K562 (cell line): ENCODE measurements around the gene ALDH1A2. TPM values are rescaled to one million over a fixed set of nuclear protein-coding genes. Genes with fewer than 3 reads are reported as not detected.

Source experiments
- ATAC-seq: fragments of 200-7000 bp; cut with Tn5 transposase; 3 replicates; pipeline ENCODE4 v1.9.1; 2020; ENCODE audit warnings: moderate library complexity
- BruUV-seq: library from RNA; stranded (reverse); fragments of 400-500 nt; replicated peaks from 2 replicates; lab custom pipeline; 2021; lab: Mats Ljungman, UMichigan
- CTCF ChIA-PET: fragments of 300-600 bp; formaldehyde crosslinking; extraction: SDS; loops from one replicate; lab custom pipeline; 2021; ENCODE audit warnings: low intra/inter-chr PET ratio; lab: Yijun Ruan, JAX
- POLR2A ChIA-PET: fragments of 300-600, 350-650 bp; sonication (Branson Sonifier 250); formaldehyde crosslinking; extraction: SDS; loops from one replicate; lab custom pipeline; 2021; ENCODE audit warnings: antibody characterized with exemption, inconsistent platforms; lab: Yijun Ruan, JAX
- DNase-seq, 4 experiments: peaks; one replicate each; pipeline versions ENCODE4 v3.0.0 to v3.0.0-alpha.2; 2011 to 2018; ENCODE audit warnings: low spot score in 3 of 4, mixed read lengths in 3 of 4; ENCODE audit errors: extremely low read depth in 1 of 4
- FAIRE-seq: peaks from 2 replicates; lab custom pipeline; 2011; peaks lifted over from hg19 to GRCh38; lab: Jason Lieb, UNC
- H2AFZ ChIP-seq: 2 replicates; pipeline ENCODE4 v1.6.0; 2011; ENCODE audit warnings: low read depth, low read length, control low read depth, inconsistent platforms
- H3K27ac ChIP-seq: fragments of 200-600 bp; 3 replicates; pipeline ENCODE4 v1.8.0; 2011; ENCODE audit warnings: low read depth, mild to moderate bottlenecking, control low read depth, inconsistent platforms, low read length, moderate library complexity, mixed read lengths; ENCODE audit errors: extremely low read depth
- H3K27me3 ChIP-seq, 2 experiments: fragments of 300-600 bp in 1 of 2; 2 replicates in 1 of 2; 3 replicates in 1 of 2; pipeline versions ENCODE4 v1.6.0 to v1.8.0; 2011; ENCODE audit warnings: inconsistent platforms in 2 of 2, low read length in 2 of 2, mild to moderate bottlenecking in 1 of 2, mixed read lengths in 1 of 2, moderate library complexity in 1 of 2; ENCODE audit not compliant: control insufficient read depth in 2 of 2, insufficient read depth in 2 of 2
- H3K36me3 ChIP-seq: fragments of 300-600 bp; 3 replicates; pipeline ENCODE4 v1.8.0; 2011; ENCODE audit warnings: mild to moderate bottlenecking, low read length, inconsistent platforms; ENCODE audit not compliant: control insufficient read depth, insufficient read depth
- H3K4me1 ChIP-seq, 2 experiments: fragments of 200-600 bp in 1 of 2; replicated peaks in 1 of 2; 2 replicates in 1 of 2; 3 replicates in 1 of 2; pipeline versions ENCODE4 v1.5.1 to v1.8.0; 2011; ENCODE audit warnings: inconsistent platforms in 2 of 2, low read length in 2 of 2, mild to moderate bottlenecking in 1 of 2, mixed read lengths in 1 of 2, moderate library complexity in 1 of 2; ENCODE audit not compliant: control insufficient read depth in 2 of 2, insufficient read depth in 2 of 2
- H3K4me2 ChIP-seq: 2 replicates; pipeline ENCODE4 v1.6.1; 2011; ENCODE audit warnings: low read length, control low read depth, inconsistent platforms, mixed read lengths; ENCODE audit not compliant: insufficient read depth
- H3K4me3 ChIP-seq: fragments of 200-600 bp; sonication (generic), shearing (Covaris generic); 2 replicates; pipeline ENCODE4 v1.5.1; 2016; ENCODE audit warnings: control low read depth, inconsistent platforms
- H3K79me2 ChIP-seq: fragments of 200-600 bp; 3 replicates; pipeline ENCODE4 v1.8.0; 2011; ENCODE audit warnings: low read length, inconsistent platforms; ENCODE audit not compliant: control insufficient read depth, insufficient read depth
- H3K9ac ChIP-seq, 2 experiments: 2 replicates each; pipeline versions ENCODE4 v1.6.0 to v1.6.1; 2011; ENCODE audit warnings: low read depth in 2 of 2, low read length in 2 of 2, control low read depth in 1 of 2, inconsistent platforms in 1 of 2, mild to moderate bottlenecking in 1 of 2, mixed read lengths in 1 of 2; ENCODE audit not compliant: insufficient read depth in 1 of 2
- H3K9me1 ChIP-seq: one replicate; pipeline ENCODE4 v1.6.0; 2011; ENCODE audit warnings: inconsistent platforms, mild to moderate bottlenecking, low read length, moderate library complexity; ENCODE audit not compliant: control insufficient read depth, insufficient read depth
- H3K9me3 ChIP-seq: replicated peaks from 2 replicates; pipeline ENCODE4 v1.5.1; 2011; ENCODE audit warnings: low read depth, low read length, inconsistent platforms; ENCODE audit not compliant: control insufficient read depth, insufficient read depth
- H4K20me1 ChIP-seq: replicated peaks from 2 replicates; pipeline ENCODE4 v1.6.1; 2011; ENCODE audit warnings: low read length, inconsistent platforms, mixed read lengths; ENCODE audit not compliant: control insufficient read depth, insufficient read depth
- ADNP ChIP-seq: fragments of 200-800 bp; sonication (Bioruptor generic); IDR thresholded peaks from 2 replicates; pipeline ENCODE4 v1.6.1; 2016; ENCODE audit warnings: missing genetic modification characterization, missing compliant biosample characterization
- CBFA2T2 ChIP-seq: fragments of 450-650 bp; conservative IDR thresholded peaks from 2 replicates; pipeline ENCODE4 v1.6.1; 2017; ENCODE audit warnings: mild to moderate bottlenecking
- CEBPB ChIP-seq: fragments of 450-650 bp; IDR thresholded peaks from 2 replicates; pipeline ENCODE4 v1.6.1; 2016; ENCODE audit warnings: missing genetic modification characterization, missing compliant biosample characterization
- CEBPG ChIP-seq, 3 experiments: fragments of 200-800 bp in 1 of 3; sonication (Bioruptor generic) in 1 of 3; sonication (generic) in 1 of 3; formaldehyde crosslinking in 1 of 3; IDR thresholded peaks in 2 of 3; conservative IDR thresholded peaks in 1 of 3; 2 replicates each; pipeline versions ENCODE4 v1.6.1 to v1.8.0; 2016 to 2022; ENCODE audit warnings: missing compliant biosample characterization in 2 of 3, missing genetic modification characterization in 2 of 3, mild to moderate bottlenecking in 1 of 3, missing genetic modification reagents in 1 of 3
- SIRT6 ChIP-seq: IDR thresholded peaks from one replicate; pipeline ENCODE4 v1.6.1; 2012; ENCODE audit warnings: low read depth, mild to moderate bottlenecking, control low read depth, inconsistent platforms, low read length, moderate library complexity
- WGBS: fragments of 100-300 bp; shearing (Covaris generic); methylation state at CpG from one replicate; pipeline ENCODE4 v1.1.6; 2016; ENCODE audit warnings: low coverage, mixed read lengths; ENCODE audit not compliant: insufficient coverage; ENCODE audit errors: missing lambda C conversion rate; 5-methylcytosine and 5-hydroxymethylcytosine counted together
- in situ Hi-C: fragments of 300-500 bp; cut with MboI; formaldehyde crosslinking; loops from 4 replicates; pipeline ENCODE4 v1.15.0; 2018; ENCODE audit warnings: inconsistent platforms, mixed read lengths
- intact Hi-C: fragments of 100-400 bp; cut with micrococcal nuclease; formaldehyde crosslinking; loops from 2 replicates; pipeline ENCODE4 v1.14.2; 2022
- polyA plus RNA-seq, 8 experiments: library from polyadenylated mRNA; depleted of rRNA in 4 of 8; stranded (reverse) in 5 of 8; unstranded in 3 of 8; fragments of >200 nt; fragmentation: Nextera tagmentation in 2 of 8; fragmentation: Illumina TruSeq in 1 of 8; extraction: Ambion mirVana in 2 of 8; extraction: Trizol in 1 of 8; gene quantifications; 2 replicates each; pipeline versions ENCODE4 v1.2.1 to v1.2.3, GENCODE V29; 2011 to 2014; ENCODE audit warnings: inconsistent platforms in 1 of 8, missing spikeins in 1 of 8
- total RNA-seq, 7 experiments: library from RNA; depleted of rRNA in 6 of 7; stranded (reverse); fragments of >200 nt in 6 of 7; fragmentation: Illumina TruSeq in 2 of 7; extraction: Trizol in 2 of 7; gene quantifications; 2 replicates each; pipeline versions ENCODE4 v1.2.1 to v1.2.3, GENCODE V29; 2011 to 2021; ENCODE audit warnings: low replicate concordance in 1 of 7
- TF ChIP-seq, protein P1 (sequence below): sonication (generic); formaldehyde crosslinking; IDR thresholded peaks from 2 replicates; pipeline ENCODE4 v1.8.1; 2022; ENCODE audit warnings: missing genetic modification reagents

Gene ALDH1A2
- total and polyA plus RNA-seq, 9 of the 15 experiments (the other 6 are each of a cell fraction or from before 2014, with no cell fraction given), result 115 to 393 (median 333) TPM

DNA sequence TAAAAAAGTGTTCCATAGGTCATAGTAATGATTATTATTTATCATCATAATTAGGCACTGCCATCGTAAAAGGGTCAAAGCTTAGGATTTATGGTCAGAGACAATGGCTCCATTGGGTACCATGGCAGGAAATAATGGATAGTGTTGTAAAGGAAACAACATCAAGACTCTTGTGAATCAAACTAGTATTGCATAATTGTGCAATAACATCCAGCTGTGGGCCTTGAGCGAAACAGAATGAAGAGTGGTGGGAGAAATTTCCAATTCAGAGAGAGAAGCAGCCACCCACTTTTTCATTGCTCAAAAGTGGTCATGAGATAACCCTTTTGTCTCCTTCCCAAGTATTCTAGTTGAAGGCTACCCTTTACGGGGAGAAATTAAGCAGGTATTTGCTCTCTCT is 61.7 kb downstream of the ALDH1A2 start:
- FAIRE-seq (no peak), DNase-seq (no peak), ATAC-seq (no peak)
- no TSS peak for BruUV-seq
- 96% methylated on average over 3 of the region's 3 CpGs for WGBS
- peaks cover 87% of the 10 kb centered on the region for H3K36me3 ChIP-seq
- no peaks in the 10 kb centered on the region for H3K27me3 ChIP-seq
- H3K9me1 ChIP-seq, result no peaks in the 10 kb centered on the region
- H3K4me1 ChIP-seq, result no peaks in the 10 kb centered on the region
- POLR2A ChIA-PET, result interaction anchor here (1.3 to 1.4 kb wide), 3 partner anchors 8 to 12 kb away, joined by 3 to 5 read pairs (median 4); no protein-coding TSS in a partner anchor
- H3K9me3 ChIP-seq, result no peaks in the 10 kb centered on the region
- H3K79me2 ChIP-seq, result peaks cover 2% of the 10 kb centered on the region; the same call in 1 of the 3 replicates
- intact Hi-C loops, result no loop called here
- no peaks in the 10 kb centered on the region for H4K20me1 ChIP-seq
- no peak overlapping the region for H3K4me3 ChIP-seq
- H3K4me2 ChIP-seq, result no peak overlapping the region
- no peak overlapping the region for H3K9ac ChIP-seq
- TF ChIP-seq ADNP (tag) (no peak), CBFA2T2 (no peak), SIRT6 (no peak), CEBPG (CRISPR knock-in tag; IDR thresholded peaks at IDR 0.05) (no peak), CEBPG (tag; conservative IDR thresholded peaks at IDR 0.05 in 1 of 2, IDR thresholded peaks at IDR 0.05 in 1 of 2) (peak in 1 of 2 experiments; percentile 59; a peak in 2 of 4 replicates), CEBPB (tag) (peak; percentile 82)
- TF ChIP-seq, protein P1, sequence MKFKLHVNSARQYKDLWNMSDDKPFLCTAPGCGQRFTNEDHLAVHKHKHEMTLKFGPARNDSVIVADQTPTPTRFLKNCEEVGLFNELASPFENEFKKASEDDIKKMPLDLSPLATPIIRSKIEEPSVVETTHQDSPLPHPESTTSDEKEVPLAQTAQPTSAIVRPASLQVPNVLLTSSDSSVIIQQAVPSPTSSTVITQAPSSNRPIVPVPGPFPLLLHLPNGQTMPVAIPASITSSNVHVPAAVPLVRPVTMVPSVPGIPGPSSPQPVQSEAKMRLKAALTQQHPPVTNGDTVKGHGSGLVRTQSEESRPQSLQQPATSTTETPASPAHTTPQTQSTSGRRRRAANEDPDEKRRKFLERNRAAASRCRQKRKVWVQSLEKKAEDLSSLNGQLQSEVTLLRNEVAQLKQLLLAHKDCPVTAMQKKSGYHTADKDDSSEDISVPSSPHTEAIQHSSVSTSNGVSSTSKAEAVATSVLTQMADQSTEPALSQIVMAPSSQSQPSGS, result no peak
- TF ChIP-seq, all 486 proteins: peak for 2
- Histone ChIP-seq H2AFZ (no peak overlapping the region), H3K27ac (no peak overlapping the region)
- CTCF ChIA-PET, result no interaction called here
- in situ Hi-C loops, result no loop called here
